GM19240 (cell line): ENCODE data around the gene C1orf159.
"Not testable (repeated sequence)": the region's sequence is repeated elsewhere in the genome, so short reads cannot be mapped to it uniquely, and the experiment has no call there.

ENCODE experiments used
- DNase-seq: peaks from one replicate; pipeline ENCODE4 v3.0.0; 2011; ENCODE audit warnings: low spot score; ENCODE audit not compliant: insufficient read length

The C1orf159 gene

DNA sequence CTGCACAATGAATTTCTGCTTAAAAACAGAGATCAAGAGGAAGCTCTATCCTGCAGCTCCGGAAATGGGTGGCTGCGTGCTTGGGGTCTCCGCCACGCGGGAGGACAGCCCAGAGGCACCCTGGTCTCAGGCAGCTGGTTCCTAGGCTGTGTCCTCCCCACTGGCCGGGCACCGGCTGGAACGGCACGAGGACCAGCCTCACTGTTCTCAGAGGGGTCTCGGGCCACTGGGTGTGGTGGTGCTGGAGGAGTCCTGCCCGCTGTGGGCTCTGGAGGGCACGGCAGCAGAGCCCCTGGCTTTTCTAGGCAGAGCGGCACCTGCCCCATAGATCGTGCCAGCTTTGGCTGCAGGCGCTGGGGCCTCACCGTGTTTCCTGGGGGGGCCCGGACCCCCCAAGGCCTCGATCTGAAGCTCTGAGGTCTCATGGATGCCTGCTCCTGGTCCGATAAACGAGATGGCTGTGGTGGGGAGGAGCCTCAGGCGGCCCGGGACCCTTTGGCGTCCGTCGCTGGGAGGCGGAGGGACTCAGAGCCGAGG is 33.6 kb downstream of the C1orf159 start:
- DNase-seq = no peak

DNA sequence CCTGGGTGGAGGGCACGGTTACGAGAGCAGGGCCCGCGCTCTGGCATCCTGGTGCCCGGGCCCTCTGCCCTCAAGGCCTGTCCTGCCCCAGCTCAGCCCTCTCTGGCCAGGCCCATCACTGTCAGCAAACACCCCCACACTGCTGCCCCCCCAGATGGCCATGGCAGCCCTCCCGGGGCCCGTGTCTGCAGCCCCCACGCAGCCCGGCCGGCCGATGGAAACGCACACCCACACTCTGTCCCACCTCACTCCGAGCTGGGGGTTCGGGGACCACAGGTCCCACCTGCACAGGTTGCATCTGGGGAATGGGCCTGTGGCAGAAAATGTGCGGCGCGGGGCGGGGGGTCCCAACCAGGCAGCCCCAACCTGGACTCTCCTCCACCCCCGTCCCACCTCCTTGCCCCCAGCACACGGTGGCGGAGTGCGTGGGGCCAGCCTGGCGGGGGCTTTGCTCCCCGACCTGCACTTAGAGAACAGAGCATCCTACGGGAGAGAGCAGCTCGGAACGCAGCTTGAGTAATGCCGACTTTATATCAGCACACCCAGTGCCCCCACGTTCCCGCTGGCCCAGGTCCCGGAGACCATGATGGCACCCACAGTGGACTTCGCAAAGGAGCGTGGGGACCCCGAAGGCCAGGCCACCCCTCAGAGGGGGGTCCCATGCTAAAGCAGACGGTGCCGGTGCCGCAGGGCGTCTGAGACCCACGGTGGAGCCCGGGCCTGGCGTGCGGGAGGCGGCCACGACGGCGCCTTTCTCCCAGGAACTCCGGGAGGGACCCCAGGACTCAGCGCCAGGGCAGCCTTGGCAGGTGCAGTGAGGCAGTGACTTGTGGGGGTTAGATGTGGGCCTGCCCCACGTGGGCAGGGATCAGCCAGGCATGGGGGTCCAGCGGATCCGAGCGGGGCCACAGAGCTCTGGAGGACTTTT is 34.3 kb downstream of the C1orf159 start:
- no peak for DNase-seq

DNA sequence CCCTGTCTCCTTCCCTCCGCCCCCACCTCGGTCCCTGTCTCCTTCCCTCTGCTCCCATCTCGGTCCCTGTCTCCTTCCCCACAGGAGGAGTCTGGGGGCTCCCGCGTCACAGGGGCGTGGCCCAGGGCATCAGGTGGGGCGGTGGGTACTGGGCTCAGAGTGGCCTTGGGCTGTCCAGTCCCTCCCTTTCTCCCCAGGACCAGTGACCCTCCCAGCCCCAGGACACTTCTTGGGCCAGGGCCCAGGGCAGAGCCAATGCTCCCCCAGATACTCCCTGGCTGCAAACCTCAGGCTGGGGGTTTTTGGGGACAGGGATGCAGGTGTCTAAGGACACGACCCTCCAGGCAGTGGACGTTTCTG is 35.0 kb downstream of the C1orf159 start:
- no peak for DNase-seq

DNA sequence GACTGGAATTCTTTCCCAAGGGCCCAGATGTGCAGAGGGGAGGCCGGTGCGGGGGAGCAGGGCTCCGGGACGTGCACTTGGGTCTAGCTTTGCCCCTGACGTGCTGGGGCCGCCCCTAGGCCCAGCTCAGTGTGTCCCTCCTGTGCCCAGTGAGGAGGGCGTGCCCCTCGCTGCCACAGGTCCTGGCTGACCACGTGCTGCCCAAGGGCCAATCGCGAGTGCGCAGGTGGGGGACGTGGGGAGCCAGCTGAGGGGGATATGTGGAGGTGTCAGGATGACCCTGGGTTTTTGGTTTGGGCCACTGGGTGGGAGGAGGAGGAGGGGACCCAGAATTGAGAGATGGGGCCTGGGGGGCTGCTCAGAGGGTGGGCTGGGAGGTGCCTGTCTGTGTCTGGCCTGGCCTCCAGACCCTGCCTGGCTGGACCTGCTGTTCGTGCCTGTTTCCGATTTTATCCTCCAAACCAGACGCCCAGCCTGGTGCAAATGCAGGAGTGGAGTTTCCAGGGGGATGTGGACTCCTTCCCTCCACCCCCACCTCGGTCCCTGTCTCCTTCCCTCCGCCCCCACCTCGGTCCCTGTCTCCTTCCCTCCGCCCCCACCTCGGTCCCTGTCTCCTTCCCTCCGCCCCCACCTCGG is 35.6 kb downstream of the C1orf159 start:
- DNase-seq = no peak

DNA sequence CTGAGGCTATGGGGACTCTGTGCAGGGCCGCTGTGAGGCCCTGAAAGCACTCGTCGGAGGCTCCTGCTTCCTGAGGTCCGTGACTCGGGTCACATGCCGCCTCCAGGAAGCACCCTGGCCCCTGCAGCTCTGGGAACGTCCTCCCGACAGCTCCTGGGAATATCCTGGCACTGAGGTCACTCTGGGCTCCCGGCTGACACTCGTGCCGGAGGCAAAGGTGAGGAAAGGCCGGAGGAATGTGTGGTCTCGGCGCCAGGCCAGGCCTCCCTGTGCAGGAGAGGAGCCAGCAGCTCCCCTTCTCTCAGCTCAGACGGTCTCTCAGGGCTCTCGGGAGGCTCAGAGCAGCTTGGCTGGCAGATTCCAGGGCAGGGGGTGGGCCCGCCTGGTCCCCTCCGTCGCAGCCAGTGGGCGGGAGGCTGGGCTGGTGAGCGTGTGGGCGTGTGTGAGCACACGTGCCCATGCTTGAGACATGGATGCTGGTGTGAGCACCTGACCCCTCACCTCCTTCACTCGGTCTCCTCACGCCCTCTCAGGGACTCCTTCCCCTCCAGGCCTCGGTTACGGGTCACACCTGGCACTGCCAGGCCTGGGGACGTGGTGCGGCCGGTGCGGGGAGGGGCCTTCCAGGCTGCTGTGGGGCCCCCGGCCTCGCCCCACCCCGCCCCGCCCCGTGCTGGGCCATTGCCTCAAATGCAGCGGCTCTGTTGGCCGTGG is 36.3 kb downstream of the C1orf159 start:
- no peak for DNase-seq

DNA sequence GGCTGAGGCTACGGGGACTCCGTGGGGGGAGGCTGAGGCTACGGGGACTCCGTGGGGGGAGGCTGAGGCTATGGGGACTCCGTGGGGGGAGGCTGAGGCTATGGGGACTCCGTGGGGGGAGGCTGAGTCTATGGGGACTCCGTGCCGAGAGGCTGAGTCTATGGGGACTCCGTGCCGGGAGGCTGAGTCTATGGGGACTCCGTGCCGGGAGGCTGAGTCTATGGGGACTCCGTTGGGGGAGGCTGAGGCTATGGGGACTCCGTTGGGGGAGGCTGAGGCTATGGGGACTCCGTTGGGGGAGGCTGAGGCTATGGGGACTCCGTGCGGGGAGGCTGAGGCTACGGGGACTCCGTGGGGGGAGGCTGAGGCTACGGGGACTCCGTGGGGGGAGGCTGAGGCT is 38.5 kb downstream of the C1orf159 start:
- DNase-seq = not testable (repeated sequence)

DNA sequence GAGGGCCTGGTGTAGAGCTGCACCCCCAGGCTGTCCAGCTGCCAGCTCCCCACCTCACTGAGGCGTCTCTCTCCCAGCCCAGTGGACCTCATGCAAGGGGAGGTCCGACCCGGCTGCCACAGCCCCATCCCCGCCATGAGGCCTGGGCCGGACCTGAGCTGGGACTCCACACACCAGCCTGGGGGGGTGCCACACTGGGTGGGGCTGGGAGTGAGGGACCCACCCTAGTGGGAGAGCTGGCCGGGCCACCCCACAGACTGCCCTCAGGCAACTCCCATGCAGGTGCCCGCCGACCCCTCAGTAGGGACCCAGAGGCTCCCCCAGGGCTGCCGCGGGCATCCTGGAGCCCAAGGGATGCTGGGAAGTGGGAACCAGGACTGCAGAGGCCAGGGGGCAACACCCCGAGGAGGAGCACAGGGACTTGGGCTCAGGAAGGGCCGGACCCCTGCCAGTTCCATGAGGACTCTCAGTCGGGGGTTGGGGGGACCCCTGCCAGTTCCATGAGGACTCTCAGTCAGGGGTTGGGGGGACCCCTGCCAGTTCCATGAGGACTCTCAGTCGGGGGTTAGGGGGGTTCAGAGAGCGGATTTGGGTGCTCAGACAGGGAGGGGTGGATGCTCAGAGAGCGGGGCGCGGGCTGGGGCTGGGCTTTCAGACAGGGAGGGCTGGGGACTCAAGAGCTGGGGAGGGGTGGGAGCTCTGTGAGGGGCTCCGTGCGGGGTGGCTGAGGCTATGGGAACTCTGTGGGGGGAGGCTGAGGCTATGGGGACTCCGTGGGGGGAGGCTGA is 40.5 kb downstream of the C1orf159 start:
- DNase-seq = no peak

DNA sequence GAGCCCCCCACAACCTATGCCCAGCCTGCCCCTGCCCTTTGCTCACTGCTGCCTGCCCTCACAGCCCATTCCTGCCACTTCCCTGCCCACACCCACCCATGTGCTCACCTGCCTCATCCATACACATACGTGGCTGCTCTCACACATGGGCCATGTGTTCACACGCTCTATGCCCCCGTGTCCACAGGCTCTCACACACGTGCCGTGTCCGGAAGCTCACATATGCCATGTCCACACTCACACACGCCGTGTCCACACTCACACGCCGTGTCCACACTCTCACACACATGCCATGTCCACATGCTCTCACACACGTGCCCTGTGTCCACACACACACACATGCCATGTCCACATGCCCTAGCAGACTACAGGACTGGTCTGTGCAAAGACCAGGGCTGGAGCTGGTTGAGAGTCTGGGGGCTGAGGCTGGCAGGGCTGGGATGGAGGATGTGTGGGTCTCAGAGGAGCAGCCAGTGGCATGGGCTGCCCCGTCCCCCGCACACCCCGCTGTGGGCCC is 41.2 kb downstream of the C1orf159 start:
- no peak for DNase-seq

DNA sequence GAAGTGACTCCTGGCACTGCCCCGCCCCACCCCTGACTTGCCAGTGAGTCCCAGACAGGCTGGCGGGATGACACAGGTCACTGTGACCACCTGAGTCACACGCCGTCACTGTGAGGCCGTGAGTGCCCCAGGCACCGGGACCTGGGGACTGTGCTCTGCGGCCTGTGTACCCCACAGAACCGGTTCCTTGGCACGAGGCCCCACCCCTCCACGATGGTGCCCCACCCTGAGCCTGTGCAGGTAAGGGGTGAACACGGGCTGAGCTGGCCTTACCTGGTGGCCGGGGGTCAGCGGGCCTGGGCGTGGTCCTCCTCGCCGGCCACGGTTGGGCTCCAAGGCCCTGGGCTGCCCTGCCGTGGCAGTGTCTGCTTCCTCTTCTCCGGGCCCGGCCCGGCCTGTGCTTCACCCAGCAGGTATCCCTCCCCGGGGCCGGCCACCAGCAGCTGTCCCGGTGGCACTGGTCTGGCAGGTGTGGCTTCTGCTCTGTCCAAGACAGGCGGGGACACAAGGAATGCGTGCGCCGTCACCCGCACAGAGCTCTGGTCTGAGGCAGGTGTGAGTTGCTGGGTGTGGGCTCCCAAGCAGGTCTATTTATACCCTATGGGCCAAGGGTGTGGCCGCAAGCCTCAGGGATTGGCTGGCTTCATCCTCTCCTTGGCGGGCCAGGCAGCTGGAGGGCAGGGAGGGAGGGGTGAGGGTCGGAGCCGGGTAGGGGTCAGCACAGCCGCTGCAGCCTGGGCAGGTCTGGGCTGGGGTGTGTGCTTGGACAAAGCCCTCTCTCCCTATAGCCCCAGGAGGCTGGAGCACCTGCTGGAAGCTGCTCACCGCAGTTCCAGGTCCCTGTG is 41.9 kb downstream of the C1orf159 start, which contains the start of gene RNF223:
Gene RNF223 (minus strand): TSS at position 564 of the 845 bp plus-strand sequence. CDS start 1,740 bp downstream, outside the sequence.
- no peak for DNase-seq

DNA sequence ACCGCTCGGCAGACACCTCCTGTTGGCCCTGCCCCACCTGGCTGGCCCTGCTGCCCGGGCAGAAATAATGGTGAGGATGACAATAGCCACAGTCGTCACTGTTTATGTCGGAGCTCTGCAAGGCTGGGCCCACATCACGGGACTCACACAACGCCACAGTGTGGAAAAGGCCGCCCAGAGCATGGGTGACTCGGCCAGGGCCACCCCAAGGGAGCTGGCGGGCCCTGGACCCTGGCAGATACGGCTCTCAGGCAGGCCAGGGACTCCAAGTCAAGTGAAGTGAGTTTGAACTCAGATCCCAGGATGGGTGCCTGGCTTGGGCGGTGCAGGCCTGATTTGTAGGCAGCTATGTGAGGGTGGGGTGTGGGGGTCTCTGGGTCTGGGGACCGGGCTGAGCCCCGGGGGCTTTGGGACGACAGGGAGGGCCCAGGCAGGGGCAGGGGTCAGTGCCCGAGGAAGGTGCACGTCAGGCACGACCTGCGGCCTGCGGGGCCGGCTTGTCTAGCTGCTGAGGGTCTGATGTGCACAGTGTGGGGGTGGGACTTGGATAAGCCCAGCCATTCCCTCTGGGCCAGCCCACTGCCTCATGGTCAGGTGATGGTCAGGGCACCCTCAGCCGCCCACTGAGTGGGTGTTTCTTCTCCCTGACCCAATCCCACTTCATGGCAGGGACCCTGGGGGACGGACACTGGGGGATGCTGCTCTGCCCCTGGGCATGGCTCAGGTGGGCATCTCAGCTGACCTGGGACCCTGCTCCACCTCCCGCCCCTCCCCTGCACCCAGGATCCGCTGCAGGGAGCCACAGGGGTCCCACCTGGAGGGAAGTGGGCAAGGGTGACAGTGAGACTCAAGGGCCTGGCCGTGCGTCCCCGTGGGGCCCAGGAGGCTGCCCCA is 42.8 kb downstream of the C1orf159 start:
- no peak for DNase-seq

DNA sequence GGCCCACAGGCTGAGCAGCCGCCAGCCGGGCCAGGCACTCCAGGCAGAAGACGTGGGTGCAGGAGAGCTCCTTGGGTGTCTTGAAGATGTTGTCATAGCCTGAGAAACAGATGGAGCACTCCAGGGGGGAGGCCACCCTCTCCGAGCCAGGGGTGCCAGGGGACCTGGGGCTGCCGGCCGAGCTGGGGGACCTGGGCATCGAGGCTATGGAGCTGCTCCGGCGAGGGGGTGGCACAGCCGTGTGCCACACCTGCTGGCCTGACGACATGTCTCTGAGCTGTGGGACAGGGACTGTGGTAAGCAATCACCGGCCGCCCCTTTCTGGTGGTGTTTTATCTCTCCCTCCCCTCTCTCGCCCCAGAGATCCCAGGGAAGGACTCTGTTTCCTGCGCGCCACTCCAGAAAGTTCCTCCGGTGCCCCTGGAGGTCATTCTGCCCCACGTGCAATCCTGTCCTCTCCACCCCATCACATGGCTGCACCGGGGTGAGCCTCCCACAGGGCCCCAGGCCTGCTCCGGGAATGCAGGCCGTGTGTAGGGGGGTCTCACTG is 43.5 kb downstream of the C1orf159 start:
- no peak for DNase-seq

DNA sequence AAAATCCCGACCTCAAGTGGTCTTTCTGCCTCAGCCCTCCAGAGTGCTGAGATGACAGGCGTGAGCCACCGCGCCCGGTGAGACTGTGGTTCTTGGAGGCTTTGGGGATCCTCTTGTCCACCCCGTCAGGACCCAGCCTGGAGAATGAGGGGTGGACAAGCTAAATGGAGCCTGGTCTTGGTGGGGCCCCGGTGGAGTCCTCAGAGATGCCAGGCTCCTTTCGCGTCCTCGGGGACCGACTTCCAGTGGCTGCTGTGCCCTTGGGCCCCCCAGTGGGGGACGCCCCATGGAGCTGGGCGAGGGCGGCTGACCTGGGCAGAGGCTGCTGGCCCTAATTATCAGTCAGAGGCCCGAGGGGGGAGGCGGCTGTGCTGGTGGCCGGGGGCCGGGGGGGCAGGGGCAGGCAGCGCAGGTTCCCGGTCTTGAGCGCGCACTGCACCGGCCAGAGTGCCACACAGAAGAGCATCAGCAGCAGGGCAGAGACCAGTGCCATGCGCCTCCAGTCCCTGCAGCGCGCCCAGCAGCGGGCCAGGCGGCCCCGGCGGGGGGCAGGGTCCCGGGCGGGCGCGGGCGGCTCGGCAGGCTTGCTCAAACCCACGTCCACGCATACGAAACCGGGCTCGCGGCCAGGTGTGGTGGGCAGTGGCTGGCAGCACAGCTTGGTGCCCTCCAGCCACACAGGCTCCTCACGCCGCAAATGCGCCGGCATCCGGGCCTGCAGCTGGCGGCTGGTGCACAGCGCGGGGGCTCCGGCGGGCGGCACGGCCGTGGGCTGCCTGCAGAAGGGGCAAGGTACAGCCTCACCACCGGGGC is 44.2 kb downstream of the C1orf159 start:
- no peak for DNase-seq

DNA sequence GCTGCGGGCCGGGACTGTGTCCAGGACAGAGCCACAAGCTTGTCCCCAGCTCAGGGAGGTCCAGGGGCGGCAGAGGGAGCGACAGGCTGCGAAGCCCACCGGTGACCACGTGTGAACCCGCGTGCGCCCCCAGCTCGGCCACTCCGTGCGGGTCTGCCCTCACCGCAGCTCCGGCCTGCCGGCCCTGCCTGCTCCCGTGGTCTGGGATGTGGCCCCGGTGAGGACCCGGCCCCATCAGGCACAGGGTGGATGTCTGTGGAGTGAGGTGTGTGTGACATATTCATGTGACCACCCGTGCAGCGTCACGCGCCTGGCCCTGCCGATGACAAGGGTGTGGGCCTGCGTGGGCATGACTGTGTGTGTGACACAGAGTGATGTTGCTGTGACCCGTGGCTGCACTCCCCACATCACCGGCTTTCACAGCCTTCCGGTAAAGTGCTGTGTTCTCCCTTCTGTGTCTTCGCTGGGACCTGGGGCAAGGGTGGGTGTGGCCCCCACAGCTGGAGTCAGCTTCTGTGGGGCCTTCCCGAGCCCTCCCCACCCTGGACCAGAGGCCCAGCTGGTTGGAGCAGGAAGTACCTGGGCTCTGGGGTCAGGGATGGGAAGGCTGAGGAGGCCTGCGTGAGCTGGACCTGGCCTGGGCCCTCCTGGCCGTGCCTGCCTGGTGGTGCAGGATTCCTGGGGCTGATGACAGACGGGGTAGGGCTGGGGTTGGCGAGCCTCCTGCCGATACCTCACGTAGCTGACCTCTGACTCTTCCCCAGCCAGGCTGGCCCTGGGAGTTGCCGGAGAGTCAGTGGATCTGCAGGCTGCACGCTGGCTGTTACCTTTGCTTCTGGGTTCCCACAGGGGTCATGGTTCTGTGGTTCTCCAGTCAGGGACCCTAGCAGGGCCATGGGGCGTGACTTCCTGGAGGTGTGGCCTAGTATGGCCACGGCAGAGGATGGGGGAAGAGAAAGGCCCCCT is 45.9 kb downstream of the C1orf159 start:
- DNase-seq = no peak

DNA sequence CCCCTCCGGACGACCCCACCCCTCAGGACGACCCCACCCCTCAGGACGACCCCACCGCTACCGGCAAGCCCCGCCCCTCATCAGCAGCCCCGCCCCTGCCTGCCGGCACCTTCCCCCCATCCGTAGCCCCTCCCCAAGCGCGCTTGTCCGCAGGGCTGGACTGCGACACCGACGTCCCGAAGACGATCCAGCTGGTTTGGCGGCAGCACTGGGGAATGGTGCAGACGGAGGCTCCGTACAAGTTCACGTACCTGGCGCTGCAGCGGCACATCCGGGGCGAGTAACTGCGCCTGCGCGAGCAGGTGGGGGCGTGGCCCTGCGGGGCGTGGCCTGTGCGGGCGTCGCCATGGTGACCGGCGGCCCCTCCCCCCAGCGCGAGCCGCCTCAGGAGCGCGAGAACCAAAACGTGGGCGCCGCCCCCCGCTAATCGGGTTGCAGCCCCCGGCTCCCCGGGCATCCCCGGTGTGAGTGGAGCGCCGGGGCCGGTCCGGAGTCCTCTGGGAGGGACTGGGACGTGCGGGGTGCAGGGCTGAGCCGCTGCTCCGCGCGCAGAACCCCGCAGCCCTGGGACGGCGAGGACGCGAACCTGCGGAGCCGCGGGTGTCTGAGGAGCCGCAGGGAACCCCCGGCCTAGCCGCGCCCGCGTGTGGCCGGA is 46.7 kb downstream of the C1orf159 start:
- peak; percentile 97 for DNase-seq

DNA sequence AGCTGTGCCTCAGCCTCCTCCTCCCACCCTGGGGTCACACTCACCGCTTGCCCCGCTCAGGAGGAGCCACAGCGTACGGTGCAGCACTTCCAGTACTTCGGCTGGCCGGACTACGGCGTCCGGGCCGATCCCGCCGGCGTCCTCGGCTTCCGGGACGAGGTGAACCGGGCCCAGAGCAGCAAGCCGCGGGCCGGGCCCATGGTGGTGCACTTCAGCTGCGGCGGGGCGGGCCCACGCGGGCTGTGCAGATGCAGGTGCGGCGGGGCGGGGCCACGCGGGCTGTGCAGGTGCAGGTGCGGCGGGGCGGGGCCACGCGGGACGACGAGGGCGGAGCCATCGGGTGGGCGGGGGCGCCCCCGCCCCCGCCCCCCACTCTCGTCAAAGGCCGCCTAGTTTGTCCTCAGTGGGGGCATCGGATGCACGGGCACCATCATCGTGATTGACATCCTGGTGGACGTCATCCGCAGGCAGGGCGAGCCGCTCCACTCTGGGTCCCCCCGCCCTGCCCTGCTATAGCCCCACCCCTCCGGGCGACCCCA is 47.3 kb downstream of the C1orf159 start:
- peak; percentile 70 for DNase-seq
